ENCODE measurements around the gene BTBD3.

DNA sequence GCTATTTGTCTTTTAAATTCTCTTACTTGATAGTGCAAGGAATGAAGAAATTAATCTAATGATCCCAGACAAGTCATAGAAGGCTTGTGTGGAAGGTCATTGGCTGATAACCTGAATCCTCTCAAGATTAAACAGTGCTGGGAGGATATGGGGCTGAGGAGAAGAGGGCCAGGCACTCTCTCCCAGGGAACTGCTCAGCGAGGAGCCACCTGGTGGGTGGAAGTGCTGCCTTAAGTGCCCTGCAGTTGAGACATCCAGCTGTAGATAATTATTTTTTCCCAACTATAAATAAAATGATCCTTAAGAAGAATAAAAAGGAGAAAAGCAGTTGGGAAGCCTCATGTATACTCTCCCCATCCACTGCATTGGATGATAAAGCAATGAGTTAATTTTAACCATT is 47.9 kb downstream of the BTBD3 start:
- TF ChIP-seq, protein P1, sequence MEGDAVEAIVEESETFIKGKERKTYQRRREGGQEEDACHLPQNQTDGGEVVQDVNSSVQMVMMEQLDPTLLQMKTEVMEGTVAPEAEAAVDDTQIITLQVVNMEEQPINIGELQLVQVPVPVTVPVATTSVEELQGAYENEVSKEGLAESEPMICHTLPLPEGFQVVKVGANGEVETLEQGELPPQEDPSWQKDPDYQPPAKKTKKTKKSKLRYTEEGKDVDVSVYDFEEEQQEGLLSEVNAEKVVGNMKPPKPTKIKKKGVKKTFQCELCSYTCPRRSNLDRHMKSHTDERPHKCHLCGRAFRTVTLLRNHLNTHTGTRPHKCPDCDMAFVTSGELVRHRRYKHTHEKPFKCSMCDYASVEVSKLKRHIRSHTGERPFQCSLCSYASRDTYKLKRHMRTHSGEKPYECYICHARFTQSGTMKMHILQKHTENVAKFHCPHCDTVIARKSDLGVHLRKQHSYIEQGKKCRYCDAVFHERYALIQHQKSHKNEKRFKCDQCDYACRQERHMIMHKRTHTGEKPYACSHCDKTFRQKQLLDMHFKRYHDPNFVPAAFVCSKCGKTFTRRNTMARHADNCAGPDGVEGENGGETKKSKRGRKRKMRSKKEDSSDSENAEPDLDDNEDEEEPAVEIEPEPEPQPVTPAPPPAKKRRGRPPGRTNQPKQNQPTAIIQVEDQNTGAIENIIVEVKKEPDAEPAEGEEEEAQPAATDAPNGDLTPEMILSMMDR (IDR thresholded peaks at IDR 0.05), result no peak
- TF ChIP-seq POLR2A (IDR thresholded peaks at IDR 0.05) (no peak), POLR2AphosphoS5 (IDR thresholded peaks at IDR 0.05) (no peak), EP300 (IDR thresholded peaks at IDR 0.05) (no peak)
